Stimulated activated memory B cell treated with anti-CD40 and anti-IgM and Interleukin-4, amounts not matched to agents 10 μg/mL and 1 μg/mL and 100 μg/mL, for 72 hours (primary cell): ENCODE results near the gene DIPK1C.
A peak's percentile ranks its signal among the peaks of the same experiment; 100 is the strongest.
"Not testable (repeated sequence)": the region's sequence is repeated elsewhere in the genome, so short reads cannot be mapped to it uniquely, and the experiment has no call there.

ENCODE experiments used
- ATAC-seq: fragments of 150-1000 bp; cut with Tn5 transposase; 2 replicates; pipeline ENCODE4 v1.10.0; 2021
- H3K27ac Mint-ChIP-seq: one replicate; pipeline ENCODE4 v1.8.0; 2022; ENCODE audit warnings: mild to moderate bottlenecking, mixed read lengths
- H3K27me3 Mint-ChIP-seq: one replicate; pipeline ENCODE4 v1.8.0; 2022; ENCODE audit warnings: mixed read lengths
- H3K36me3 Mint-ChIP-seq: one replicate; pipeline ENCODE4 v1.8.0; 2022; ENCODE audit warnings: mixed read lengths
- H3K4me1 Mint-ChIP-seq: one replicate; pipeline ENCODE4 v1.8.0; 2022; ENCODE audit warnings: mixed read lengths
- H3K4me3 Mint-ChIP-seq: one replicate; pipeline ENCODE4 v1.8.0; 2022; ENCODE audit warnings: mild to moderate bottlenecking, moderate library complexity, mixed read lengths
- H3K9me3 Mint-ChIP-seq: one replicate; pipeline ENCODE4 v1.8.0; 2022; ENCODE audit warnings: mixed read lengths

DIPK1C gene

GRCh38 chr18:74457043-74457724, at the start of gene DIPK1C:
Gene DIPK1C (minus strand): TSS chr18:74457308. CDS start chr18:74457259, 49 bp downstream.
- peaks cover 12% of the 10 kb centered on the region for H3K4me1 Mint-ChIP-seq
- H3K27ac Mint-ChIP-seq, result no peak within 1 kb of the TSS
- no peaks in the 10 kb centered on the region for H3K36me3 Mint-ChIP-seq
- peak; percentile 14 for ATAC-seq
- no peaks in the 10 kb centered on the region for H3K9me3 Mint-ChIP-seq
- H3K4me3 Mint-ChIP-seq, result peak within 1 kb of the TSS; percentile 64
- H3K27me3 Mint-ChIP-seq, result peaks cover 54% of the 10 kb centered on the region

- H3K27ac Mint-ChIP-seq, result no peak overlapping the region
- H3K36me3 Mint-ChIP-seq, result peaks cover 61% of the 10 kb centered on the region
- H3K27me3 Mint-ChIP-seq, result no peaks in the 10 kb centered on the region
- no peak overlapping the region for H3K4me3 Mint-ChIP-seq
- H3K9me3 Mint-ChIP-seq, result no peaks in the 10 kb centered on the region
- H3K4me1 Mint-ChIP-seq, result peaks cover 30% of the 10 kb centered on the region
- no peak for ATAC-seq
These were observed 49.5 kb upstream of the DIPK1C start for GRCh38 chr18:74506448-74507084.

DNA sequence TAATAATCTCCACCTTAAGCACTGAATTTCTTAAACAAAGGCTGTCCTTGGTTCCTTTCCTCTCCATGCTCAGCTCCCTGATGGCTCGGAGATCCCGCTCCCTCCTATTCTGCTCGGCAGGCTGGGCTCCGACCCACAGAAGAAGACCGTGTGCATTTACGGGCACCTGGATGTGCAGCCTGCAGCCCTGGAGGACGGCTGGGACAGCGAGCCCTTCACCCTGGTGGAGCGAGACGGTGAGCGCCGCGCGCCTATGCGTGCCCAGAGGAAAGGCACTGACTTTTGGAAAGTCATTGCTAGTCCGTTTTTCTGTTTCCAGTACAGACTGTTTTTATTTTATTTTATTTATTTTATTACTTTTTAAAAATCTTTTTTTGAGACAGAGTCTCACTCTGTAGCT, 48.7 kb upstream of the DIPK1C start:
- Mint-ChIP-seq H3K4me1 (peaks cover 37% of the 10 kb centered on the region), H3K36me3 (peaks cover 65% of the 10 kb centered on the region), H3K27me3 (no peaks in the 10 kb centered on the region), H3K27ac (no peak overlapping the region), H3K4me3 (no peak overlapping the region), H3K9me3 (no peaks in the 10 kb centered on the region)
- no peak for ATAC-seq

- Mint-ChIP-seq H3K27ac (no peak overlapping the region), H3K4me1 (peaks cover 56% of the 10 kb centered on the region), H3K4me3 (no peak overlapping the region), H3K9me3 (no peaks in the 10 kb centered on the region), H3K36me3 (peaks cover 49% of the 10 kb centered on the region), H3K27me3 (no peaks in the 10 kb centered on the region)
- no peak for ATAC-seq
These were observed 46.0 kb upstream of the DIPK1C start for GRCh38 chr18:74503137-74503536.

- Mint-ChIP-seq H3K27me3 (no peaks in the 10 kb centered on the region), H3K9me3 (no peaks in the 10 kb centered on the region), H3K27ac (peak overlapping the region; percentile 94), H3K36me3 (peaks cover 32% of the 10 kb centered on the region), H3K4me1 (peaks cover 56% of the 10 kb centered on the region), H3K4me3 (peak overlapping the region; percentile 81)
- ATAC-seq, result no peak
These were observed 44.3 kb upstream of the DIPK1C start for GRCh38 chr18:74501386-74501785.

DNA sequence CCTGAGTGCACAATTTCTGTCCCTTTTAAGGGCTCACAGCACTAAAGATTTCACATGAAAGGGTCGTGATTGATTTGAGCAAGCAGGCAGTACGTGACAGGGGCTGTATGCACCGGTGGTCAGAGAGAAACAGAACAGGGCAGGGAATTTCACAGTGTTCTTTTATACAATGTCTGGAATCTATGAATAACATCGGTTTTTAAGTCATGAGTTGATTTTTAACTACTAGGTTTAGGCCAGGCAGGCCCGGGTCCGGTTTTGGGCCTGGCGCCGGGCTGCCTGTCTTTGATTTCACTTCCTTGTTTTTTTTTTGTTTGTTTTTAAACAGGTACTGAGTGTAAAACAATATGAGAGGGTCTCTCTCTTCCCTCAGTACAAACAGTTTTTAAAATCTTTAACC, 43.7 kb upstream of the DIPK1C start:
- H3K9me3 Mint-ChIP-seq, ATAC-seq, H3K27me3 Mint-ChIP-seq: not testable (repeated sequence)
- H3K4me3 Mint-ChIP-seq, result peak overlapping the region; percentile 81
- H3K4me1 Mint-ChIP-seq, result peaks cover 54% of the 10 kb centered on the region
- peaks cover 27% of the 10 kb centered on the region for H3K36me3 Mint-ChIP-seq
- peak overlapping the region; percentile 94 for H3K27ac Mint-ChIP-seq

GRCh38 chr18:74500372-74500771, 43.3 kb upstream of the DIPK1C start:
- Mint-ChIP-seq H3K9me3 (no peaks in the 10 kb centered on the region), H3K36me3 (peaks cover 23% of the 10 kb centered on the region), H3K4me1 (peaks cover 54% of the 10 kb centered on the region), H3K27me3 (no peaks in the 10 kb centered on the region), H3K4me3 (peak overlapping the region; percentile 81), H3K27ac (peak overlapping the region; percentile 94)
- no peak for ATAC-seq

DNA sequence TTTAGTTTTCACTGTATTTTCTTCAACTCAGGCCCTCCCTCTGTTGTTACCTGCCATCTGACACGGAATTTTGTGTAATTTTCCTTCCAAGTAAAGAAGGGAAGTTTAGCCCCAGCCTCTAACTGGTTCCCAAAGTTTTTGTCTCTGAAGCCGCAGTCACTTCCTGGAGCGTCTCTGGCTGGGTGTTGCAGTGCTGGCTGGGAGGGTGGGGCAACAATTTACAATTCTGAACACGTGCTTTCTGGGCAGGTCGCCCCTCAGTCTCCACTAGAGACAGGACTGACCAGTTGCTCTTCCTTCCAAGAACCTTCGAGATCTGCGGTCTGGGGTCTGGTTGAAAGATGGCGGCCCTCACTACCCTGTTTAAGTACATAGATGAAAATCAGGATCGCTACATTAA, 42.5 kb upstream of the DIPK1C start:
- peak overlapping the region; percentile 85 for H3K4me3 Mint-ChIP-seq
- ATAC-seq, result peak; percentile 63
- peaks cover 54% of the 10 kb centered on the region for H3K4me1 Mint-ChIP-seq
- H3K36me3 Mint-ChIP-seq, result peaks cover 23% of the 10 kb centered on the region
- no peaks in the 10 kb centered on the region for H3K9me3 Mint-ChIP-seq
- H3K27me3 Mint-ChIP-seq, result no peaks in the 10 kb centered on the region
- H3K27ac Mint-ChIP-seq, result peak overlapping the region; percentile 94

- peaks cover 23% of the 10 kb centered on the region for H3K36me3 Mint-ChIP-seq
- H3K9me3 Mint-ChIP-seq, result no peaks in the 10 kb centered on the region
- ATAC-seq, result peak; percentile 60
- peaks cover 54% of the 10 kb centered on the region for H3K4me1 Mint-ChIP-seq
- H3K4me3 Mint-ChIP-seq, result peak overlapping the region; percentile 85
- no peaks in the 10 kb centered on the region for H3K27me3 Mint-ChIP-seq
- peak overlapping the region; percentile 94 for H3K27ac Mint-ChIP-seq
These were observed 41.9 kb upstream of the DIPK1C start for GRCh38 chr18:74498712-74499627.

- Mint-ChIP-seq H3K36me3 (peaks cover 15% of the 10 kb centered on the region), H3K4me3 (peak overlapping the region; percentile 84), H3K27me3 (no peaks in the 10 kb centered on the region), H3K27ac (peak overlapping the region; percentile 82), H3K9me3 (no peaks in the 10 kb centered on the region), H3K4me1 (peaks cover 48% of the 10 kb centered on the region)
- no peak for ATAC-seq
These were observed 40.7 kb upstream of the DIPK1C start for GRCh38 chr18:74497778-74498177.

DNA sequence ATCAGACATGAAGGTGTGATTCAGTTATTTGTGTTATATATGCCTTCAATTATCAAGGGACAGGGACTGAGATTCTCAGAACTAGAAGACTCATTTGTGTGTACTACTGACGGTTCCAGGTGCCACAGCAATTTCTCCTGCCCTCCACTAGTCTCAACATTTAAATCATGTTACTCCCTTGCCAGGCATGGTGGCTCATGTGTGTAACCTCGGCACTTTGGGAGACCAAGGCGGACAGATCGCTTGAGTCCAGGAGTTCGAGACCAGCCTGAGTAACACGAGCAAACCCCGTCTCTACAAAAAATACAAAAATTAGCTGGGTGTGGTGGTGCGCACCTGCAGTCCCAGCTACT, 40.2 kb upstream of the DIPK1C start:
- H3K27me3 Mint-ChIP-seq, result no peaks in the 10 kb centered on the region
- H3K27ac Mint-ChIP-seq, result peak overlapping the region; percentile 82
- no peaks in the 10 kb centered on the region for H3K9me3 Mint-ChIP-seq
- peaks cover 43% of the 10 kb centered on the region for H3K4me1 Mint-ChIP-seq
- no peak for ATAC-seq
- H3K36me3 Mint-ChIP-seq, result peaks cover 10% of the 10 kb centered on the region
- H3K4me3 Mint-ChIP-seq, result peak overlapping the region; percentile 84

DNA sequence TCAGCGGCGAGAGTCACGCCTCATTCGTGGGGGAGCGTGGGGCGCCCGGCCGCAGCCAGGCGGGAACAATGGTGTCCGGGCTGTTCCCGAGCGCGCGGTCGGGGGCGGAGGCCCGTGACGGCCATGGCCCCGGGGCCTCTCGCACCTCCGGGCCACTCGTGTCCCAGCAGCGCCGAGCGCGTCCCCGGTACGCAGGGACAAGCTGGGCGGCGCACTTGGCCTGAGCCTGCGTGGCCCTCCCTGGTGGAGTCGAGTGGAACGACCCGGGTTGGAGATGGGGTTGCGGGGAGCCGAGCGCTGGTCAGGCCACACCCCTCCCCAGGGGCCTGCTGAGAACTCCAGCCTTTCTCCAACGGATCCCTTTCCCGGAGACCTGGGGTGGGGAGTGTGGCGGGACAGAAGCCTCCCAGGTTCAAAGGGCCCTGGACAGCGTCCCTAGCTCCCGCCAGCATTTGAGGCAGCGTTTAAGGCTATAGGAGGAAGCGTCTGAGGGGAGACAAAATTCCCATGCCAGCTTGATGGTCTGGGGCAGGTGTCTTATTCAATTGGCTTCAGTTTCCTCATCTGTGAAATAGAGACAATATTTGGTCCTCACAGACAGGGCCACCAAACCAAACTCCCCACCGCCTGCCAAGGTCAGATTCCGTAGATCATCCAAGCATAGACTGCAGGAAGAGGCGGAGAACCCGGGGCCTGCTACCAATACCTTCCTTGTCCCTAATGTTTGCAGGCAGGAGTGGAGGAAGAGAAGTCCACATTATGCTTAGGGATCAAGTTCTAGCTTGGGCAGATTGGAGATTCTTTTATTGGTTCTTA, 39.6 kb upstream of the DIPK1C start:
- H3K27ac Mint-ChIP-seq, result peak overlapping the region; percentile 82
- peak; percentile 46 for ATAC-seq
- no peaks in the 10 kb centered on the region for H3K9me3 Mint-ChIP-seq
- H3K4me1 Mint-ChIP-seq, result peaks cover 41% of the 10 kb centered on the region
- peak overlapping the region; percentile 84 for H3K4me3 Mint-ChIP-seq
- peaks cover 6% of the 10 kb centered on the region for H3K36me3 Mint-ChIP-seq
- no peaks in the 10 kb centered on the region for H3K27me3 Mint-ChIP-seq

GRCh38 chr18:74495581-74496507, 38.7 kb upstream of the DIPK1C start, which contains the start of gene CNDP2:
Gene CNDP2 (plus strand): TSS chr18:74496363. CDS start chr18:74499974, 3,611 bp downstream.
- Mint-ChIP-seq H3K4me1 (peaks cover 35% of the 10 kb centered on the region), H3K4me3 (peak within 1 kb of the TSS; percentile 84), H3K27me3 (no peaks in the 10 kb centered on the region), H3K27ac (peak within 1 kb of the TSS; percentile 82), H3K9me3 (no peaks in the 10 kb centered on the region), H3K36me3 (no peaks in the 10 kb centered on the region)
- ATAC-seq, result peak; percentile 94

DNA sequence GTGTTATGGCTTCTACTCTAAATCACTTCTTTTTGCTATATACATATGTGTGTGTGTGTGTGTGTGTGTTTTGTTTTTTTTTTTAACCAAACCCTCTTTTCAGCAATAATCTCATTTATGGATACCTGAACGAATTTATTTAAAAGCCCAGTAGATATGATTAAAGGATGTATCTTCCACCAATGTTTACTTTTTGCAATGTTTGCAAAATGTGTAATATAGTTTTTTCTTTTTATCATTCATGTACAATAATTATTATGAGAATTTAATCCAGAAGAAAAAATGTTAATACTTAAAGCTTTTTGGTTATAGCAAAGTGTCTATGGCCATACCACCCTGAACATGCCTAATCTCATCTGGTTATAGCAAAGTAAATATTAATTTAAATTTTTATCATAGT, 37.4 kb upstream of the DIPK1C start:
- H3K9me3 Mint-ChIP-seq, result no peaks in the 10 kb centered on the region
- H3K4me3 Mint-ChIP-seq, result no peak overlapping the region
- no peaks in the 10 kb centered on the region for H3K36me3 Mint-ChIP-seq

More for the DNA sequence above, 37.4 kb upstream of the DIPK1C start:
- no peaks in the 10 kb centered on the region for H3K27me3 Mint-ChIP-seq
- ATAC-seq, result no peak
- peaks cover 24% of the 10 kb centered on the region for H3K4me1 Mint-ChIP-seq
- no peak overlapping the region for H3K27ac Mint-ChIP-seq
